C4-2B (cell line): ENCODE results near the gene KRTAP5-2.
"Not testable (repeated sequence)": the region's sequence is repeated elsewhere in the genome, so short reads cannot be mapped to it uniquely, and the experiment has no call there.

Experiments
- H3K27ac ChIP-seq: fragments of 450-650 bp; 2 replicates; pipeline ENCODE4 v1.5.1; 2017
- CTCF ChIP-seq: fragments of 450-650 bp; conservative IDR thresholded peaks from 2 replicates; pipeline ENCODE4 v1.5.1; 2017; ENCODE audit warnings: mild to moderate bottlenecking
- ZFX ChIP-seq: fragments of 450-650 bp; IDR thresholded peaks from 2 replicates; pipeline ENCODE4 v1.6.1; 2017

Gene KRTAP5-2

GRCh38 chr11:1623716-1624115 is 25.6 kb upstream of the KRTAP5-2 start:
- TF ChIP-seq CTCF: no peak
- no peak for TF ChIP-seq ZFX

GRCh38 chr11:1622086-1622485 is 24.0 kb upstream of the KRTAP5-2 start, which contains the start of gene KRTAP5-4:
TSS of gene KRTAP5-4 (minus strand) at chr11:1622138. CDS start at chr11:1622093, 45 bp downstream.
- no peak for TF ChIP-seq CTCF
- no peak for TF ChIP-seq ZFX
- H3K27ac ChIP-seq: no peak within 1 kb of the TSS

More at GRCh38 chr11:1623716-1624115, 25.6 kb upstream of the KRTAP5-2 start:
- no peak overlapping the region for H3K27ac ChIP-seq

GRCh38 chr11:1619449-1619848 is 21.4 kb upstream of the KRTAP5-2 start:
- no peak for TF ChIP-seq CTCF
- no peak for TF ChIP-seq ZFX

GRCh38 chr11:1618231-1618630 is 20.1 kb upstream of the KRTAP5-2 start:
- TF ChIP-seq CTCF (no peak), ZFX (no peak)
- H3K27ac ChIP-seq: no peak overlapping the region

More at GRCh38 chr11:1619449-1619848, 21.4 kb upstream of the KRTAP5-2 start:
- H3K27ac ChIP-seq: no peak overlapping the region

GRCh38 chr11:1608363-1608762 is 10.3 kb upstream of the KRTAP5-2 start, which contains the start of gene KRTAP5-3:
TSS of gene KRTAP5-3 (minus strand) at chr11:1608463. CDS start at chr11:1608385, 78 bp downstream.
- TF ChIP-seq ZFX (no peak), CTCF (no peak)
- no peak within 1 kb of the TSS for H3K27ac ChIP-seq

GRCh38 chr11:1607901-1608300 is 9.8 kb upstream of the KRTAP5-2 start:
- not testable (repeated sequence) for H3K27ac ChIP-seq

- H3K27ac ChIP-seq: not testable (repeated sequence)
Observed at GRCh38 chr11:1607156-1607845, 9.2 kb upstream of the KRTAP5-2 start.

GRCh38 chr11:1605923-1606322 is 7.8 kb upstream of the KRTAP5-2 start:
- H3K27ac ChIP-seq: not testable (repeated sequence)

- no peak for TF ChIP-seq CTCF
- no peak overlapping the region for H3K27ac ChIP-seq
Observed at GRCh38 chr11:1604711-1605110, 6.6 kb upstream of the KRTAP5-2 start.
